K562 (cell line): ENCODE measurements around the gene TACC3. TPM values are rescaled to one million over a fixed set of nuclear protein-coding genes. Genes with fewer than 3 reads are reported as not detected.

Experiments used
- ATAC-seq: fragments of 200-7000 bp; cut with Tn5 transposase; 3 replicates; pipeline ENCODE4 v1.9.1; 2020; ENCODE audit warnings: moderate library complexity
- BruUV-seq: library from RNA; stranded (reverse); fragments of 400-500 nt; replicated peaks from 2 replicates; lab custom pipeline; 2021; lab: Mats Ljungman, UMichigan
- CTCF ChIA-PET: fragments of 300-600 bp; formaldehyde crosslinking; extraction: SDS; loops from one replicate; lab custom pipeline; 2021; ENCODE audit warnings: low intra/inter-chr PET ratio; lab: Yijun Ruan, JAX
- POLR2A ChIA-PET: fragments of 300-600, 350-650 bp; sonication (Branson Sonifier 250); formaldehyde crosslinking; extraction: SDS; loops from one replicate; lab custom pipeline; 2021; ENCODE audit warnings: antibody characterized with exemption, inconsistent platforms; lab: Yijun Ruan, JAX
- DNase-seq, 4 experiments: peaks; one replicate each; pipeline versions ENCODE4 v3.0.0 to v3.0.0-alpha.2; 2011 to 2018; ENCODE audit warnings: low spot score in 3 of 4, mixed read lengths in 3 of 4; ENCODE audit errors: extremely low read depth in 1 of 4
- FAIRE-seq: peaks from 2 replicates; lab custom pipeline; 2011; peaks lifted over from hg19 to GRCh38; lab: Jason Lieb, UNC
- H2AFZ ChIP-seq: 2 replicates; pipeline ENCODE4 v1.6.0; 2011; ENCODE audit warnings: low read depth, low read length, control low read depth, inconsistent platforms
- H3K27ac ChIP-seq: fragments of 200-600 bp; 3 replicates; pipeline ENCODE4 v1.8.0; 2011; ENCODE audit warnings: low read depth, mild to moderate bottlenecking, control low read depth, inconsistent platforms, low read length, moderate library complexity, mixed read lengths; ENCODE audit errors: extremely low read depth
- H3K27me3 ChIP-seq, 2 experiments: fragments of 300-600 bp in 1 of 2; 2 replicates in 1 of 2; 3 replicates in 1 of 2; pipeline versions ENCODE4 v1.6.0 to v1.8.0; 2011; ENCODE audit warnings: inconsistent platforms in 2 of 2, low read length in 2 of 2, mild to moderate bottlenecking in 1 of 2, mixed read lengths in 1 of 2, moderate library complexity in 1 of 2; ENCODE audit not compliant: control insufficient read depth in 2 of 2, insufficient read depth in 2 of 2
- H3K36me3 ChIP-seq: fragments of 300-600 bp; 3 replicates; pipeline ENCODE4 v1.8.0; 2011; ENCODE audit warnings: mild to moderate bottlenecking, low read length, inconsistent platforms; ENCODE audit not compliant: control insufficient read depth, insufficient read depth
- H3K4me1 ChIP-seq, 2 experiments: fragments of 200-600 bp in 1 of 2; replicated peaks in 1 of 2; 2 replicates in 1 of 2; 3 replicates in 1 of 2; pipeline versions ENCODE4 v1.5.1 to v1.8.0; 2011; ENCODE audit warnings: inconsistent platforms in 2 of 2, low read length in 2 of 2, mild to moderate bottlenecking in 1 of 2, mixed read lengths in 1 of 2, moderate library complexity in 1 of 2; ENCODE audit not compliant: control insufficient read depth in 2 of 2, insufficient read depth in 2 of 2
- H3K4me2 ChIP-seq: 2 replicates; pipeline ENCODE4 v1.6.1; 2011; ENCODE audit warnings: low read length, control low read depth, inconsistent platforms, mixed read lengths; ENCODE audit not compliant: insufficient read depth
- H3K4me3 ChIP-seq: fragments of 200-600 bp; sonication (generic), shearing (Covaris generic); 2 replicates; pipeline ENCODE4 v1.5.1; 2016; ENCODE audit warnings: control low read depth, inconsistent platforms
- H3K79me2 ChIP-seq: fragments of 200-600 bp; 3 replicates; pipeline ENCODE4 v1.8.0; 2011; ENCODE audit warnings: low read length, inconsistent platforms; ENCODE audit not compliant: control insufficient read depth, insufficient read depth
- H3K9ac ChIP-seq, 2 experiments: 2 replicates each; pipeline versions ENCODE4 v1.6.0 to v1.6.1; 2011; ENCODE audit warnings: low read depth in 2 of 2, low read length in 2 of 2, control low read depth in 1 of 2, inconsistent platforms in 1 of 2, mild to moderate bottlenecking in 1 of 2, mixed read lengths in 1 of 2; ENCODE audit not compliant: insufficient read depth in 1 of 2
- H3K9me1 ChIP-seq: one replicate; pipeline ENCODE4 v1.6.0; 2011; ENCODE audit warnings: inconsistent platforms, mild to moderate bottlenecking, low read length, moderate library complexity; ENCODE audit not compliant: control insufficient read depth, insufficient read depth
- H3K9me3 ChIP-seq: replicated peaks from 2 replicates; pipeline ENCODE4 v1.5.1; 2011; ENCODE audit warnings: low read depth, low read length, inconsistent platforms; ENCODE audit not compliant: control insufficient read depth, insufficient read depth
- H4K20me1 ChIP-seq: replicated peaks from 2 replicates; pipeline ENCODE4 v1.6.1; 2011; ENCODE audit warnings: low read length, inconsistent platforms, mixed read lengths; ENCODE audit not compliant: control insufficient read depth, insufficient read depth
- BCL6 ChIP-seq: fragments of 250-450 bp; sonication (Bioruptor Pico); IDR thresholded peaks from 2 replicates; pipeline ENCODE4 v1.4.0; 2020
- C11orf30 ChIP-seq: fragments of 450-650 bp; IDR thresholded peaks from 2 replicates; pipeline ENCODE4 v1.6.1; 2016; ENCODE audit warnings: low read depth, mild to moderate bottlenecking
- HDAC8 ChIP-seq: fragments of 450-650 bp; IDR thresholded peaks from 2 replicates; pipeline ENCODE4 v1.6.1; 2016; ENCODE audit warnings: mild to moderate bottlenecking, missing genetic modification characterization, moderate library complexity, missing compliant biosample characterization
- HLTF ChIP-seq: fragments of 450-650 bp; IDR thresholded peaks from 2 replicates; pipeline ENCODE4 v1.6.1; 2016
- MTF1 ChIP-seq: fragments of 250-450 bp; sonication (Bioruptor Pico); IDR thresholded peaks from 2 replicates; pipeline ENCODE4 v1.9.0; 2021; ENCODE audit warnings: moderate library complexity, mild to moderate bottlenecking, inconsistent platforms, borderline replicate concordance
- POLR3G ChIP-seq: IDR thresholded peaks from 2 replicates; pipeline ENCODE4 v1.6.1; 2011; ENCODE audit not compliant: insufficient read length, insufficient replicate concordance; ENCODE audit errors: extremely low read depth
- SMARCB1 ChIP-seq: IDR thresholded peaks from 2 replicates; pipeline ENCODE4 v1.6.1; 2011; ENCODE audit warnings: improper control_type of control experiment, low read depth; ENCODE audit not compliant: insufficient read length
- TBP ChIP-seq: optimal IDR thresholded peaks from 2 replicates; pipeline ENCODE3; 2011; ENCODE audit warnings: low read depth, low read length, improper control_type of control experiment
- TCFL5 ChIP-seq: fragments of 250-450 bp; sonication (Bioruptor Pico); conservative IDR thresholded peaks from 2 replicates; pipeline ENCODE4 v1.6.1; 2021; ENCODE audit warnings: mild to moderate bottlenecking, moderate library complexity, matching md5 sums
- TOE1 ChIP-seq, 2 experiments: fragments of 450-650 bp in 1 of 2; sonication (generic) in 1 of 2; formaldehyde crosslinking in 1 of 2; IDR thresholded peaks; 2 replicates each; pipeline versions ENCODE4 v1.7.1 to v1.8.0; 2016 to 2022; ENCODE audit warnings: borderline replicate concordance in 2 of 2, mild to moderate bottlenecking in 2 of 2, antibody characterized with exemption in 1 of 2, inconsistent platforms in 1 of 2, low read depth in 1 of 2, missing genetic modification reagents in 1 of 2, moderate library complexity in 1 of 2
- YBX1 ChIP-seq: fragments of 450-650 bp; IDR thresholded peaks from 2 replicates; pipeline ENCODE4 v1.7.1; 2016; ENCODE audit warnings: mild to moderate bottlenecking
- ZNF184 ChIP-seq: sonication (generic); formaldehyde crosslinking; IDR thresholded peaks from 2 replicates; pipeline ENCODE4 v1.5.0; 2020; ENCODE audit warnings: missing genetic modification reagents
- ZNF24 ChIP-seq: fragments of 450-650 bp; IDR thresholded peaks from 2 replicates; pipeline ENCODE4 v1.6.1; 2016
- ZNF395 ChIP-seq: fragments of 200-800 bp; sonication (Bioruptor generic); IDR thresholded peaks from 2 replicates; pipeline ENCODE4 v1.6.1; 2017; ENCODE audit warnings: missing genetic modification characterization, missing compliant biosample characterization
- ZNF79 ChIP-seq: fragments of 250-450 bp; sonication (Bioruptor Pico); IDR thresholded peaks from 2 replicates; pipeline ENCODE4 v1.4.0; 2020; ENCODE audit warnings: low read depth, mild to moderate bottlenecking, moderate library complexity
- WGBS: fragments of 100-300 bp; shearing (Covaris generic); methylation state at CpG from one replicate; pipeline ENCODE4 v1.1.6; 2016; ENCODE audit warnings: low coverage, mixed read lengths; ENCODE audit not compliant: insufficient coverage; ENCODE audit errors: missing lambda C conversion rate; 5-methylcytosine and 5-hydroxymethylcytosine counted together
- in situ Hi-C: fragments of 300-500 bp; cut with MboI; formaldehyde crosslinking; loops from 4 replicates; pipeline ENCODE4 v1.15.0; 2018; ENCODE audit warnings: inconsistent platforms, mixed read lengths
- intact Hi-C: fragments of 100-400 bp; cut with micrococcal nuclease; formaldehyde crosslinking; loops from 2 replicates; pipeline ENCODE4 v1.14.2; 2022
- polyA plus RNA-seq, 8 experiments: library from polyadenylated mRNA; depleted of rRNA in 4 of 8; stranded (reverse) in 5 of 8; unstranded in 3 of 8; fragments of >200 nt; fragmentation: Nextera tagmentation in 2 of 8; fragmentation: Illumina TruSeq in 1 of 8; extraction: Ambion mirVana in 2 of 8; extraction: Trizol in 1 of 8; gene quantifications; 2 replicates each; pipeline versions ENCODE4 v1.2.1 to v1.2.3, GENCODE V29; 2011 to 2014; ENCODE audit warnings: inconsistent platforms in 1 of 8, missing spikeins in 1 of 8
- total RNA-seq, 7 experiments: library from RNA; depleted of rRNA in 6 of 7; stranded (reverse); fragments of >200 nt in 6 of 7; fragmentation: Illumina TruSeq in 2 of 7; extraction: Trizol in 2 of 7; gene quantifications; 2 replicates each; pipeline versions ENCODE4 v1.2.1 to v1.2.3, GENCODE V29; 2011 to 2021; ENCODE audit warnings: low replicate concordance in 1 of 7
- TF ChIP-seq, protein P1 (sequence below): sonication (generic); formaldehyde crosslinking; IDR thresholded peaks from 2 replicates; pipeline ENCODE4 v1.9.0; 2022; ENCODE audit warnings: mild to moderate bottlenecking, missing genetic modification reagents
- TF ChIP-seq, protein P2 (sequence below): sonication (generic); formaldehyde crosslinking; IDR thresholded peaks from 2 replicates; pipeline ENCODE4 v1.8.0; 2023; ENCODE audit warnings: mild to moderate bottlenecking, missing genetic modification reagents

Gene TACC3
- total and polyA plus RNA-seq, 9 of the 15 experiments (the other 6 are each of a cell fraction or from before 2014, with no cell fraction given): 1.9 to 122 (median 55.6) TPM

GRCh38 chr4:1675136-1675801 is 46.1 kb upstream of the TACC3 start:
- Histone ChIP-seq H3K27ac (no peak overlapping the region), H3K36me3 (no peaks in the 10 kb centered on the region), H3K9me3 (no peaks in the 10 kb centered on the region), H3K9ac (peak overlapping the region in 1 of 2 experiments; percentile 69; a peak in 2 of 4 replicates), H2AFZ (no peak overlapping the region), H3K4me1 (peaks cover 15 to 45% of the 10 kb centered on the region in 2 experiments), H3K4me2 (no peak overlapping the region), H3K4me3 (no peak overlapping the region), H3K79me2 (no peaks in the 10 kb centered on the region), H3K27me3 (no peaks in the 10 kb centered on the region), H4K20me1 (no peaks in the 10 kb centered on the region), H3K9me1 (no peaks in the 10 kb centered on the region)
- DNase-seq (no peak), FAIRE-seq (no peak), ATAC-seq (no peak)
- ChIA-PET CTCF (no interaction called here), POLR2A (interaction anchor here (0.5 to 1.1 kb wide), 2 partner anchors 37 to 260 kb away, joined by 3 read pairs; partner anchors contain the start of gene SLBP)
- intact Hi-C loops (no loop called here), in situ Hi-C loops (no loop called here)
- no TSS peak for BruUV-seq
- WGBS: 63% methylated on average over 17 of the region's 19 CpGs
- TF ChIP-seq HDAC8 (tag) (no peak), YBX1 (no peak), TOE1 (IDR thresholded peaks at IDR 0.05; ENCODE audit: borderline replicate concordance) (no peak), TOE1 (CRISPR knock-in tag; IDR thresholded peaks at IDR 0.05; ENCODE audit: borderline replicate concordance, low read depth) (no peak), HLTF (no peak), SMARCB1 (no peak), TCFL5 (CRISPR knock-in tag) (no peak), BCL6 (CRISPR knock-in tag) (no peak), POLR3G (no peak), TBP (no peak), ZNF79 (CRISPR knock-in tag) (no peak), ZNF24 (no peak), C11orf30 (no peak), ZNF184 (CRISPR knock-in tag) (no peak), MTF1 (CRISPR knock-in tag) (no peak), ZNF395 (CRISPR knock-in tag) (no peak)
- TF ChIP-seq, protein P1, sequence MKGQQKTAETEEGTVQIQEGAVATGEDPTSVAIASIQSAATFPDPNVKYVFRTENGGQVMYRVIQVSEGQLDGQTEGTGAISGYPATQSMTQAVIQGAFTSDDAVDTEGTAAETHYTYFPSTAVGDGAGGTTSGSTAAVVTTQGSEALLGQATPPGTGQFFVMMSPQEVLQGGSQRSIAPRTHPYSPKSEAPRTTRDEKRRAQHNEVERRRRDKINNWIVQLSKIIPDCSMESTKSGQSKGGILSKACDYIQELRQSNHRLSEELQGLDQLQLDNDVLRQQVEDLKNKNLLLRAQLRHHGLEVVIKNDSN (CRISPR knock-in tag): no peak
- TF ChIP-seq, protein P2, sequence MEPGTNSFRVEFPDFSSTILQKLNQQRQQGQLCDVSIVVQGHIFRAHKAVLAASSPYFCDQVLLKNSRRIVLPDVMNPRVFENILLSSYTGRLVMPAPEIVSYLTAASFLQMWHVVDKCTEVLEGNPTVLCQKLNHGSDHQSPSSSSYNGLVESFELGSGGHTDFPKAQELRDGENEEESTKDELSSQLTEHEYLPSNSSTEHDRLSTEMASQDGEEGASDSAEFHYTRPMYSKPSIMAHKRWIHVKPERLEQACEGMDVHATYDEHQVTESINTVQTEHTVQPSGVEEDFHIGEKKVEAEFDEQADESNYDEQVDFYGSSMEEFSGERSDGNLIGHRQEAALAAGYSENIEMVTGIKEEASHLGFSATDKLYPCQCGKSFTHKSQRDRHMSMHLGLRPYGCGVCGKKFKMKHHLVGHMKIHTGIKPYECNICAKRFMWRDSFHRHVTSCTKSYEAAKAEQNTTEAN (CRISPR knock-in tag): no peak
